GM19099 (cell line): ENCODE data around the gene ZNF267.

Experiments
- POLR2A ChIP-seq: IDR thresholded peaks from 3 replicates; pipeline ENCODE4 v1.6.1; 2011; ENCODE audit warnings: low read depth; ENCODE audit not compliant: insufficient read length; ENCODE audit errors: extremely low read depth

ZNF267 gene

GRCh38 chr16:31873556-31874365 is at the start of gene ZNF267:
Gene ZNF267, plus strand, starts transcription at chr16:31873807. Its CDS starts 160 bp downstream, at chr16:31873967.
- TF ChIP-seq POLR2A: peak; percentile 93

GRCh38 chr16:31833047-31833446 is 40.6 kb upstream of the ZNF267 start:
- TF ChIP-seq POLR2A: no peak

- TF ChIP-seq POLR2A: no peak
These were observed 30.7 kb upstream of the ZNF267 start for GRCh38 chr16:31842864-31843263.

- TF ChIP-seq POLR2A: no peak
These were observed 20.3 kb upstream of the ZNF267 start for GRCh38 chr16:31853291-31853690.

- no peak for TF ChIP-seq POLR2A
These were observed 13.1 kb upstream of the ZNF267 start for GRCh38 chr16:31860508-31860907.

GRCh38 chr16:31861455-31861854 is 12.2 kb upstream of the ZNF267 start:
- no peak for TF ChIP-seq POLR2A

- no peak for TF ChIP-seq POLR2A
These were observed 10.8 kb upstream of the ZNF267 start for GRCh38 chr16:31862761-31863160.

GRCh38 chr16:31868164-31868563 is 5.4 kb upstream of the ZNF267 start:
- TF ChIP-seq POLR2A: no peak

- no peak for TF ChIP-seq POLR2A
These were observed 4.9 kb upstream of the ZNF267 start for GRCh38 chr16:31868691-31869167.

GRCh38 chr16:31869511-31870201 is 4.0 kb upstream of the ZNF267 start:
- TF ChIP-seq POLR2A: no peak

- no peak for TF ChIP-seq POLR2A
These were observed 2.8 kb upstream of the ZNF267 start for GRCh38 chr16:31870809-31871208.

- TF ChIP-seq POLR2A: no peak
These were observed 2.1 kb upstream of the ZNF267 start for GRCh38 chr16:31871510-31871909.

GRCh38 chr16:31872201-31872600 is 1.4 kb upstream of the ZNF267 start:
- TF ChIP-seq POLR2A: no peak

- no peak for TF ChIP-seq POLR2A
These were observed 932 bp downstream of the ZNF267 start for GRCh38 chr16:31874366-31875111.

- no peak for TF ChIP-seq POLR2A
These were observed 1.7 kb downstream of the ZNF267 start for GRCh38 chr16:31875112-31875803.
